ENCODE data around the gene PLEKHH2. TPM values are rescaled to one million over a fixed set of nuclear protein-coding genes. Genes with fewer than 3 reads are reported as not detected.
A peak's percentile ranks its signal among the peaks of the same experiment; 100 is the strongest.

PLEKHH2 gene
- total and polyA plus RNA-seq, 12 donors: 0.23 to 3.1 (median 1.2) TPM

DNA sequence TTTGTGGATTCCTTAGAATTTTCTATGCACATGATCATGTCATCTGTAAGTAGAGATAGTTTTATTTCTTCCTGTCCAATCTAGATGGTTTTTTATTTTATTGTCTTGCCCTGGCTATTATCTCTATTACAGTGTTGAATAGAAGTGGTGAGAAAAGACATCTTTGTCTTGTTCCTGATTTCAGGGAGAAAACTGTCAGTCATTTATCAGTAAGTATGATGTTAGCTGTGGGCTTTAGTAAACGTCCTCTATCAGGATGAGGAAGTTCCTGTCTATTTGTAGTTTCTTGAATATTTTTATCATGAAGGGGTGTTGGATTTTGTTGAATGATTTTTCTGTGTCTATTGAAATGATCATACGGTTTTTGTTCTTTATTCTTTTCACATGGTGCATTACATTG, 5.3 kb downstream of the PLEKHH2 start:
- Histone ChIP-seq H3K27ac (no peak overlapping the region), H3K27me3 (peaks cover 0 to 13% (median 3%) of the 10 kb centered on the region in 7 donors), H3K4me3 (no peak overlapping the region), H3K4me1 (peaks cover 0 to 6% (median 3%) of the 10 kb centered on the region in 9 donors), H3K36me3 (no peaks in the 10 kb centered on the region), H3K9me3 (peaks cover 0 to 16% (median 5%) of the 10 kb centered on the region in 11 donors)
- ATAC-seq (no peak), DNase-seq (no peak)
- 48% methylated on average over 2 of the region's 2 CpGs for WGBS, 2 donors
- intact Hi-C loops (cut with DNase I): loop anchor here in 1 of 10 donors (2.0 kb wide), 1 partner anchor 18 kb away; no protein-coding TSS in a partner anchor
- TF ChIP-seq, protein P1, sequence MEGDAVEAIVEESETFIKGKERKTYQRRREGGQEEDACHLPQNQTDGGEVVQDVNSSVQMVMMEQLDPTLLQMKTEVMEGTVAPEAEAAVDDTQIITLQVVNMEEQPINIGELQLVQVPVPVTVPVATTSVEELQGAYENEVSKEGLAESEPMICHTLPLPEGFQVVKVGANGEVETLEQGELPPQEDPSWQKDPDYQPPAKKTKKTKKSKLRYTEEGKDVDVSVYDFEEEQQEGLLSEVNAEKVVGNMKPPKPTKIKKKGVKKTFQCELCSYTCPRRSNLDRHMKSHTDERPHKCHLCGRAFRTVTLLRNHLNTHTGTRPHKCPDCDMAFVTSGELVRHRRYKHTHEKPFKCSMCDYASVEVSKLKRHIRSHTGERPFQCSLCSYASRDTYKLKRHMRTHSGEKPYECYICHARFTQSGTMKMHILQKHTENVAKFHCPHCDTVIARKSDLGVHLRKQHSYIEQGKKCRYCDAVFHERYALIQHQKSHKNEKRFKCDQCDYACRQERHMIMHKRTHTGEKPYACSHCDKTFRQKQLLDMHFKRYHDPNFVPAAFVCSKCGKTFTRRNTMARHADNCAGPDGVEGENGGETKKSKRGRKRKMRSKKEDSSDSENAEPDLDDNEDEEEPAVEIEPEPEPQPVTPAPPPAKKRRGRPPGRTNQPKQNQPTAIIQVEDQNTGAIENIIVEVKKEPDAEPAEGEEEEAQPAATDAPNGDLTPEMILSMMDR (IDR thresholded peaks at IDR 0.05): no peak

DNA sequence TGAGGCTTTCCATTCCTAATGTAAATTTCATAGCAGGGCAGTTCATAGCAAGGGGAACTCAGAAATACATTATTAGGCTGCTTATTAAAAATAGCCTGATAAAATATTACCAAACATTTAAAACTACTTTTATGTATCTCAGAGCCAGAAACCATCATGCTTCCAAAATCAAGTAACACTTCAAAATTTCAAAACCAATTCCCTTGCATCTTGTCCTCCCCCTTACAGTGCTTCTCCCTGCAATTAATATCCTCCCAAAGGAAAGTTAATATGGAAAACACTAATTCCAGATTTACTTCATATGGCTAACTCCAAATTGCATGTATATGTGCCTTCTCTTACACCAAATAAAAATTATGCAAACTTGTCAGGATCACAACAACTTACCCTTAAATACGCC, 6.6 kb downstream of the PLEKHH2 start:
- DNase-seq: no peak
- H3K36me3 ChIP-seq: no peaks in the 10 kb centered on the region
- H3K9me3 ChIP-seq: peaks cover 0 to 16% (median 5%) of the 10 kb centered on the region in 11 donors
- peaks cover 0 to 7% (median 0%) of the 10 kb centered on the region in 7 donors for H3K27me3 ChIP-seq
- H3K27ac ChIP-seq: no peak overlapping the region
- no peak overlapping the region for H3K4me3 ChIP-seq
- H3K4me1 ChIP-seq: no peaks in the 10 kb centered on the region
- WGBS, 2 donors: 96 to 98% methylated on average over 1 of the region's 1 CpG
- intact Hi-C loops (cut with DNase I): loop anchor here in 1 of 10 donors (2.0 kb wide), 1 partner anchor 19 kb away; no protein-coding TSS in a partner anchor
- TF ChIP-seq, protein P1 (IDR thresholded peaks at IDR 0.05): no peak
- no peak for ATAC-seq

DNA sequence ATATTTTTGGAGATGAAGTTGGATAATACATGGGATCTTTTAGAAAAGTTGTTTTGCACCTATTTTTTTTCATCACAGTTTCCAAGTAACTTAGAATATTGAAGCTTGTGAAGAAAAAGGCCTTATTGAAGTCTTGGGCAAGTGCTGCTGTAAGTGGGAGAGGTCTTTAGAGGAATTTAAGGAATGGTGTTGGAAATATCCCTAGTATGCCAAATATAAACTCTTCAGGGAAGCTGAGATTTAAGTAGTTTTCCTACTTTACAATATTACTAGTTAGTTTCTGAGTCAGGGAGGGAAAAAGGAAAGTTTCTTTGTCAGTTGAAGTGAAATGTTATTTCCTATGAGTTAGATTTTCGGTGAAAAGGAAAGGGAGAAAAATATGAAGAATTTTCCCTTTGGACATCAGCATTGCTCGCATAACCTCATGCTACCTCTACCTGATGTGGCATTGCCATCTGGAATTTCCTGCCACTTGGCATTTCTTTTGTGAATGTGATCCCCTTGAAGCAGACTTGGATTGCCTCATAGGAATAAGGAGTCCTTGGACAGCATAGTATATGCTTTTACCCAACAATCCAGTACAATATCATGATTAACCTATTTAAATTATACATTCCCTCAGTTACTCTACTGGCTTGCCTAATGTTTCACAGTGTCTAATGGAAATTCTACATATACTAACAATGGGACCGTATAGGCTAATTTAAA, 12.1 kb downstream of the PLEKHH2 start:
- peak overlapping the region in 1 of 10 donors; percentile 17 for H3K27ac ChIP-seq
- intact Hi-C loops (cut with DNase I): no loop called here

GRCh38 chr2:43653506-43653905, 16.4 kb downstream of the PLEKHH2 start:
- intact Hi-C loops (cut with DNase I): no loop called here
- 78 to 83% methylated on average over 2 of the region's 2 CpGs for WGBS, 2 donors

More for the DNA sequence above, 12.1 kb downstream of the PLEKHH2 start:
- no peak for ATAC-seq
- WGBS, 2 donors: 88 to 89% methylated on average over 3 of the region's 3 CpGs
- Histone ChIP-seq H3K27me3 (peaks cover 0 to under 1% (median 0%) of the 10 kb centered on the region in 7 donors), H3K36me3 (no peaks in the 10 kb centered on the region), H3K9me3 (no peaks in the 10 kb centered on the region), H3K4me3 (no peak overlapping the region), H3K4me1 (no peaks in the 10 kb centered on the region)
- TF ChIP-seq, protein P1 (IDR thresholded peaks at IDR 0.05): no peak
- DNase-seq: no peak

More at GRCh38 chr2:43653506-43653905, 16.4 kb downstream of the PLEKHH2 start:
- H3K4me3 ChIP-seq: no peak overlapping the region
- H3K27me3 ChIP-seq: peaks cover 0 to 3% (median 0%) of the 10 kb centered on the region in 7 donors
- H3K27ac ChIP-seq: no peak overlapping the region
- H3K36me3 ChIP-seq: no peaks in the 10 kb centered on the region
- peaks cover 0 to 5% (median 0%) of the 10 kb centered on the region in 11 donors for H3K9me3 ChIP-seq
- H3K4me1 ChIP-seq: no peaks in the 10 kb centered on the region
- TF ChIP-seq, protein P1 (IDR thresholded peaks at IDR 0.05): no peak
- ATAC-seq (no peak), DNase-seq (no peak)
